ENCODE results near the gene RNF183.

Gene RNF183

GRCh38 chr9:113302792-113303418, at the start of gene RNF183:
TSS of gene RNF183 (minus strand) at chr9:113303376. CDS start at chr9:113298184, 5,192 bp downstream.
- no peak within 1 kb of the TSS for H3K4me3 ChIP-seq (ENCODE audit: low read depth, low read length)

DNA sequence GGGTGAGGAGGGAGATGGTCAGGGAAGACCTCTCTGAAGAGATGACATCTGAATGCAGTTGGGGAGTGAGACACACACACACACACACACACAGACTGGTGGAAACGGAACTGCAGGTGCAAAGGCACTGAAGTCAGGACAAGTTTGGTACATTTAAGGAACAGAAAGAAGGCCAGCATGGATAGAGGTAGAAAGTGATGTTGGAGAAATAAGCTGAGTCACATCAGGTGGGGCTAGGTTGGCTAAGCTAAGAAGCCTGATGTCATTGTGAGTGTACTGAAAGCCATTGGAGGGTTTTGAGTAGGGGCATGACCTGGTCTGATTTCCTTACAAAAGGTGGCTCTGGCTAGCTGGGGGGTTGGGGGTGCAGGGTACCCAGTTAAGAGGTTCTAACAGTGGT, 49.2 kb upstream of the RNF183 start:
- no peak overlapping the region for H3K4me3 ChIP-seq (ENCODE audit: low read depth, low read length)

DNA sequence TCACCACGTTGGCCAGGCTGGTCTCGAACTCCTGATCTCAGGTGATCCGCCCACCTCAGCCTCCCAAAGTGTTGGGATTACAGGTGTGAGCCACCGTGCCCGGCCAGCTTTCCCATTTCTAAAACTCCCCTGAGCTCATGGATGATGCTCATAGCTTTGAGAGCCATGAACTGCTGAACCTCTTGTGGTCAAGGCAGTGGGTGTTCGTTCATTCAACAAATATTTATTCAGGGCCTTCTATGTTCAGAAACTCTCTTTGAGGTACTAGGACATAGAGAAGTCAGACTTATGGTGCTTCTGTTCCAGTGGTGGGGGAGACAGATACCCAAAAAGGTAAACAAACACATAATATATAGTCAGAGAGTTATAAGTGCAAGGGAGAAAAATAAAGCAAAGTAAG, 48.8 kb upstream of the RNF183 start:
- H3K4me3 ChIP-seq (ENCODE audit: low read depth, low read length) = no peak overlapping the region

DNA sequence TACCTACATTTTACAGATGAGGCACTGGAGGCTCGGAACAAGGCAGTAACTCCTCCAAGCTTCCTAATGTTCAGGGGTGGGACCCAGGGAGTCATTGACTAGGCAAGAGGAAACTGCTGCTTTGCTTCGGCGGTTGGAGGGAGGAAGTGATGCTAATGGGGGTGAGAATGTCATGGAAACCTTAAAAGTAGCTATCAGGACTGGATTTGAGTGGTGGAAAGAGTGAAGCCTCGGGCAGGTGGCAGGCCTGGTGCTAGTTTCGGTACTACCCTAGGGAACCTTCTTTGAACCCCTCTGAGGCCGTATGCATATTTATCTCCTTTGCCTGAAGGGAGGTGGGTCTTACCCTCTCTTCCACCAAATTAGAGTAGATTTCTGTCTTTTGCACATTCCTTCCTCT, 47.8 kb upstream of the RNF183 start:
- H3K4me3 ChIP-seq (ENCODE audit: low read depth, low read length) = no peak overlapping the region

GRCh38 chr9:113350107-113350661, 47.0 kb upstream of the RNF183 start:
- H3K4me3 ChIP-seq (ENCODE audit: low read depth, low read length) = peak overlapping the region; percentile 61

- H3K4me3 ChIP-seq (ENCODE audit: low read depth, low read length) = peak within 1 kb of the TSS; percentile 61
These were observed 46.4 kb upstream of the RNF183 start, which contains the start of gene BSPRY for GRCh38 chr9:113349445-113350094. TSS of gene BSPRY (plus strand) at chr9:113349541. CDS start at chr9:113349580, 39 bp downstream.

GRCh38 chr9:113349066-113349444, 45.9 kb upstream of the RNF183 start:
- H3K4me3 ChIP-seq (ENCODE audit: low read depth, low read length) = peak overlapping the region; percentile 31

- no peak overlapping the region for H3K4me3 ChIP-seq (ENCODE audit: low read depth, low read length)
These were observed 45.3 kb upstream of the RNF183 start for GRCh38 chr9:113348437-113348836.

- no peak overlapping the region for H3K4me3 ChIP-seq (ENCODE audit: low read depth, low read length)
These were observed 42.5 kb upstream of the RNF183 start for GRCh38 chr9:113345671-113346070.

- no peak overlapping the region for H3K4me3 ChIP-seq (ENCODE audit: low read depth, low read length)
These were observed 42.0 kb upstream of the RNF183 start for GRCh38 chr9:113345190-113345589.

DNA sequence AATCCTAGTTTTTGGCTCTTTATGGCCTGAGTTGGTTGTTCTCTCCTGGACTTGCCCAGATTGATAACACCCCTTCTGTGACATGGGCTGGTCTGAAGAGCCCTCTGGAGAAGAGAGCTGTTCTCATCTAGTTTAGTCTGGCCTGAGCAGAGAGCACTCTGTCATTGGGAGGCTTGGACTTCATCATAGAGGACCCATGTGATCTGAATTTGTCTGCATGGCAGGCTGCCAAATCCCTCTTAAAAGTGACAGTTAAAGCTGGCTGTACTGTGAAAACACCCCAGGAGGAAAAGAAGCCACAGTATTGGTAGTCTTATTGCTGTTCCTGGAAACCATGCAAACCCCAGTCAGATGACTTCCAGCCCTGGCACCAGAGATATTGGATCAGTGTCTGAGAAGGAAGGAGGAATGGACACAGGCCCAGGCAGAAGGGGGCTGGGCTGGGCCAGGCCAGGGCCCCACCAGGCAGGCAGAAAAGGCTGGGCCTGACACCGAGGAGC, 40.6 kb upstream of the RNF183 start:
- no peak overlapping the region for H3K4me3 ChIP-seq (ENCODE audit: low read depth, low read length)

GRCh38 chr9:113341712-113342410, 38.7 kb upstream of the RNF183 start:
- no peak overlapping the region for H3K4me3 ChIP-seq (ENCODE audit: low read depth, low read length)

DNA sequence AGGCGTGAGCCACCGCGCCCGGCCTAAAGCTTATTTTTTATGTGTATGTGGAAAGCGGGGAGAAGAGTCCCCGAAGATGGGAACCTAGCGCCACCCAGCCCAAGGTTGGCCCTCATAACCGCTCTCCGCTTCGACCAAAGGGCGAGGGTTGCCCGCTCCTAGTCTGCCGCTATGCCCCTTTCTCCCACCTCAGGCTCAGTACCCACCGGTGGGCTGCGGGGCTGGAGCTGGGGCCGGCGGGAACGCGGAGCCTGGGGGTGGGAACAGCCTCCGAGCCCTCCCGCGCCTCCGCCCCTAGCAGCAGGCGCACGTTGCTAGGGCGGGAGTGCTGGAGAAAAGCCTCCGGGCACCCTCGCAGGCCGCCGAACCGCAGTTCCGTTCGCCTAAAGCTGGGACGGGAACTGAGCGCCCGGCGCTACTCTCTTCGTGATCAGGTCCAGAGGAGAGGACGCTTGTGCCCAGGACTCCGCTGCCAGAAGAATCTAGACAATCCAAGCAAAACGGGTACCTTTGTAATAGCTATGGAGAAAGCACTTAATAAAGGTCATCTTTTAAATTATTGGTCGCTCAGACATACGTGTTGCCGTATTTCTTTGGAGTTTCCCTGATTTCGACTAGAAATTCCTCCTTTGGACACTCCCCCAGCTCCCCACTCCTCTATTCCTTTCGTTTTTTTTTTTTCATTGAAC, 37.0 kb upstream of the RNF183 start, which contains the start of gene WDR31:
TSS of gene WDR31 (minus strand) at position 265 of the 689 bp plus-strand sequence. CDS start 8,253 bp downstream, outside the sequence.
- H3K4me3 ChIP-seq (ENCODE audit: low read depth, low read length) = peak within 1 kb of the TSS; percentile 72

DNA sequence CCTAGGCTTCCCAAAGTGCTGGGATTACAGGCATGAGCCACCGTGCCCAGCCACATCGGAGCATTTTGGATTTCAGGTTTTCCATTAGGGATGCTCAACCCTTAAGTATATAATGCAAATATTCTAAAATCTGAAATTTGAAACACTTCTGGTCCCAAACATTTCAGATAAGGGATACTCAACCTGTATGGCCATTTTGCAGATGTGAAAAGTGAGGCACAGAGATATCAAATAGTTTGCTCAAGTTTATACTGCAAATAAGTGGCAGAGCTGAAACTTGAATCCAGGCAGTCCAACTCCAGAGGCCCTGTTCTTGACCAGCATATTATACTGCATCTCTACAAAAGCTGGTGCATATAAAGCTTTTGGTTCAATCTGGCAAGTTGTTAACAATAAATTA, 34.5 kb upstream of the RNF183 start:
- H3K4me3 ChIP-seq (ENCODE audit: low read depth, low read length) = no peak overlapping the region

GRCh38 chr9:113331780-113332179, 28.6 kb upstream of the RNF183 start:
- no peak overlapping the region for H3K4me3 ChIP-seq (ENCODE audit: low read depth, low read length)

- no peak overlapping the region for H3K4me3 ChIP-seq (ENCODE audit: low read depth, low read length)
These were observed 25.0 kb upstream of the RNF183 start for GRCh38 chr9:113328045-113328782.

GRCh38 chr9:113326230-113326629, 23.1 kb upstream of the RNF183 start:
- H3K4me3 ChIP-seq (ENCODE audit: low read depth, low read length) = no peak overlapping the region

DNA sequence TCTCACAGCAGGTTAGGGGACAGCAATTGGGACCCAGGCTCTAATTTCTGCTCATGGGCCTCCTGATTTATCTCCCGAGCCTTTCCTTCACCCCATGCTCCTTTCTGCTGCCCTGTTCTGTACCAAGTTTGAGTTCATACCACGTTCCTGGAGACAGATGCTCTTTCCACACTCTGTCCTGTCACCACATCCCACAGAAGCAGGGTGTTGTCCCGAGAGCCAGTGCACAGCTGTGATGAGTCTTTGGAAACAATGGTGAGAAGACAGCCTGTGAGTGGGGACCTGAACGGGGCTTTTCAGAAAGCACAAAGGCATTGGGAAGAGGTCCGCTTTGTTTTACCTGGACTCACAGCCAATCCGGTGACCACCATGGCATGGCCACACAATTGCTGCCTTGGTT, 19.5 kb upstream of the RNF183 start:
- H3K4me3 ChIP-seq (ENCODE audit: low read depth, low read length) = no peak overlapping the region

GRCh38 chr9:113320051-113320450, 16.9 kb upstream of the RNF183 start:
- no peak overlapping the region for H3K4me3 ChIP-seq (ENCODE audit: low read depth, low read length)

DNA sequence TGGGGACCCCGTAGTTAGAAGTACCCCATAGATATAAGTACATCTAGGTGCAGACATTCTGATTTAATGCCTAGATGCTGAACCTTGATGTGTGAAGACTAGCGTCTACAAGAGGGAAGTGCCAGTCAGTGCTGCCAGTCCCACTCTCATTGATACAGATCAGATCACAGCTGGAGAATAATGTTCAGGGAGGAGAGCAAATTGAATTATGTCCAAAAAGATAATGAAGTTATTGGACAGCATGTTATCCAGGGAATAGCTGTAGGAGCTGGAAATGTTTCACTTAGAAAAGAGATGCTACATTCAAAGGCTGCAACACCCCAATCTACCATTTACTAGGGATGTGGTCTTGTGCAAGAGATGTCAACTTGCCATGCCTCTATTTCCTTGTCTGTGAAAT, 15.9 kb upstream of the RNF183 start:
- H3K4me3 ChIP-seq (ENCODE audit: low read depth, low read length) = no peak overlapping the region

Measured in iPS-11a (cell line).